ENCODE data around the gene MAP3K21. TPM values are rescaled to one million over a fixed set of nuclear protein-coding genes. Genes with fewer than 3 reads are reported as not detected.

The MAP3K21 gene
- total RNA-seq, 1 donor from 2014 or later: 0.67 TPM

DNA sequence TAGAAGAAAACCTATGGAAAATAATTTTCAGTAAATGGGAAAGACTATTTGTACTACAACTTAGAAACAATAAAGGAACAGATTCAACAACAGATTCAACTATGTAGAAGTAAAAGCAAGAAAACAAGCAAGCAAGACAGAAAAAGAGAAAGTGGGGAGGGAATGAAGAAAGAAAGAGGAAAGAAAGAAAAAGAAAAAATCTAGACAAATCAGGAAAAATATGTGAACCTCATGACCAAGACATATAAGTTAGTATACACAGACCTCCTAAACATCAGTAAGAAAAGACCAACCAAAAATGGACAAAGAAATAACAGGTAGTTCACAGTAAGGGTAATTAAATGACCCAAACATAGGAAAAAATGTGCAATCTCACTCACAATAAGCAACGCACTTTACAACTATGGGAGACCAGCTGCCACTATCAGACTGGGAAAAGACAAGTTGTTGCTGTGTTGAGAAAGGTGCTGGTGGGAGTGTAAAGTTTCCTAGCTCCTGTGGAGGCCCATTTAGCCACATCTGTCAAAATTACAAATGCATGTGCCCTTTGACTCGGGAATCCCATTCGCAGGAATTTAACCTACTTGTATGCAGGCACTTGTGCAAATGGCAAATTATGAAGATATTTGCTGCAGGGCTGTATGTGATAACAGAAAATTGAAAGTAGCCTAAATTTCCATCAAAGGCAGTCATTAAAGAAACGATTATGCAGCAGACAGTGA lies 13.9 kb upstream of the MAP3K21 start:
- H3K27ac Mint-ChIP-seq (ENCODE audit: unreplicated experiment): no peak overlapping the region
- no peaks in the 10 kb centered on the region for H3K36me3 Mint-ChIP-seq (ENCODE audit: low read depth, unreplicated experiment)
- H3K4me3 Mint-ChIP-seq (ENCODE audit: unreplicated experiment): no peak overlapping the region
- no peaks in the 10 kb centered on the region for H3K9me3 Mint-ChIP-seq (ENCODE audit: unreplicated experiment)
- DNase-seq (ENCODE audit: low spot score): no peak
- no peaks in the 10 kb centered on the region for H3K27me3 Mint-ChIP-seq (ENCODE audit: unreplicated experiment)
- no peak for TF ChIP-seq CTCF (IDR thresholded peaks at IDR 0.05; ENCODE audit: unreplicated experiment)
- no peaks in the 10 kb centered on the region for H3K4me1 Mint-ChIP-seq (ENCODE audit: unreplicated experiment)

DNA sequence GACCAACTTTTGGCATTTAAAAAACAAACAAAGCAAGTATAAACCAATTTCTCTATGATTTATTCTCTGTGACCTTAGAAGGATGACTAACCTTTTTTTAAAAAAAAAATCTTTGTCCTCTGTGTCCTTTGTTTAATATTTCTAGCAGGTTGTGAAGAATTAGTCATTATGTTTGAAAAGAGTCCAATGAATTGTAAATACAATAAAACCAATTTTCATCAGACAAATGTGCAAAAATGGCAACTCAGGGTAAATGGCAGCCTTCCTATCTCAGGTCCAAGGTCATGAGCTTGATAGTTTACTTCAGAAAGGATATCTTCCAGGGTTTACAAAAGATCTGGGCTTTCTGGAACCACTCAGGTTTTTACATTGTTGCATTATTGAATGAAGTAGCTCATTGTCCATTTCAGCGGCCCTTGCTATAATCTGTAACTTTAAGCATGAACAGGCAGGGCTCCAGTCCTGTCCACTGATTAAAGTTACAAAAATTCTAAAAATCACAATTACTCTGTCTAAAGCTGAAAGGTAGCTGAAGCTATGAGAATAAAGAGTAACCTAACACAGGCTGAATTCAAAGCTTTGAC lies 11.7 kb upstream of the MAP3K21 start:
- no peak overlapping the region for H3K27ac Mint-ChIP-seq (ENCODE audit: unreplicated experiment)
- H3K4me1 Mint-ChIP-seq (ENCODE audit: unreplicated experiment): no peaks in the 10 kb centered on the region
- no peaks in the 10 kb centered on the region for H3K27me3 Mint-ChIP-seq (ENCODE audit: unreplicated experiment)
- no peak overlapping the region for H3K4me3 Mint-ChIP-seq (ENCODE audit: unreplicated experiment)
- H3K36me3 Mint-ChIP-seq (ENCODE audit: low read depth, unreplicated experiment): no peaks in the 10 kb centered on the region
- no peak for TF ChIP-seq CTCF (IDR thresholded peaks at IDR 0.05; ENCODE audit: unreplicated experiment)
- DNase-seq (ENCODE audit: low spot score): no peak
- no peaks in the 10 kb centered on the region for H3K9me3 Mint-ChIP-seq (ENCODE audit: unreplicated experiment)

DNA sequence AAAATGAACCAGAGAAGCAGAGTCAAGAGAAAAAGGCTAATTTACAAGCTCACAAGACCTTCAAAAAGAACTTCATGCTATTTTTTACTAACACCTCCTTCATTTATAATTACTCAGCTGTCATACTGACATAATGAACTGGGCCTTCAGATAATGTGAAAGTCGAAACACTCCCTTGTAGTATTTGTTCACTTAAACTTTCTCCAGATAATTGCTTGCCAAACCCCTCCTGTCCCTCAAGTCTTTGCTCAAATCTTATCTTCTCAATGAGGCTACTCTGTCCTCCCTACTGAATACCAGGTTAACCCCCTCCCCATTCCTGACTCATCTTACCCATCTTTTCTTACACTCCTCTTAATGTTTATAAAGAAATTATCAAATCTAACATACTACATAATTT lies 11.1 kb upstream of the MAP3K21 start:
- no peak for DNase-seq (ENCODE audit: low spot score)
- no peak for TF ChIP-seq CTCF (IDR thresholded peaks at IDR 0.05; ENCODE audit: unreplicated experiment)
- no peak overlapping the region for H3K4me3 Mint-ChIP-seq (ENCODE audit: unreplicated experiment)
- no peaks in the 10 kb centered on the region for H3K4me1 Mint-ChIP-seq (ENCODE audit: unreplicated experiment)
- no peak overlapping the region for H3K27ac Mint-ChIP-seq (ENCODE audit: unreplicated experiment)
- H3K27me3 Mint-ChIP-seq (ENCODE audit: unreplicated experiment): no peaks in the 10 kb centered on the region
- no peaks in the 10 kb centered on the region for H3K9me3 Mint-ChIP-seq (ENCODE audit: unreplicated experiment)
- H3K36me3 Mint-ChIP-seq (ENCODE audit: low read depth, unreplicated experiment): no peaks in the 10 kb centered on the region

DNA sequence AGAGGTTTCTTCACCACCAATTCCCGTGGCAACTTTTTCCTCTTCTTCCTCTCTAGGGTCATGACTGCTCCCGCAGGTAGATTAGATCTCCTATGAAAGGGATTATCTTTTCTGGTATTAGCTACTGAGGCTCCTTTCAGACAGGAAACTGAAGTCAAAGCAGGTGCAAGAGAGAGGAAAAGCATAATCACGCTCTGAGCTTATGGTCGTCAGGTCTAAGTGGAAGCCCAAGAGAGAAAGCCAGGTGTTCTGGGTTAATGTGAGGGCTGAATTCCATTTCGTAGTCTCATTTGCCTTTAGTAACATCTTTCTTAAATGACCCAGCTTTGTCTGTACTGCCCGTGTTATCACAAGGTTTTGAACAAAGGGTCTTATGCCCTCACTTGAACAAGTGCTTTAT lies 8.3 kb upstream of the MAP3K21 start:
- Mint-ChIP-seq H3K36me3 (ENCODE audit: low read depth, unreplicated experiment) (no peaks in the 10 kb centered on the region), H3K4me3 (ENCODE audit: unreplicated experiment) (no peak overlapping the region), H3K4me1 (ENCODE audit: unreplicated experiment) (no peaks in the 10 kb centered on the region), H3K27me3 (ENCODE audit: unreplicated experiment) (no peaks in the 10 kb centered on the region), H3K27ac (ENCODE audit: unreplicated experiment) (no peak overlapping the region), H3K9me3 (ENCODE audit: unreplicated experiment) (no peaks in the 10 kb centered on the region)
- DNase-seq (ENCODE audit: low spot score): no peak
- no peak for TF ChIP-seq CTCF (IDR thresholded peaks at IDR 0.05; ENCODE audit: unreplicated experiment)

DNA sequence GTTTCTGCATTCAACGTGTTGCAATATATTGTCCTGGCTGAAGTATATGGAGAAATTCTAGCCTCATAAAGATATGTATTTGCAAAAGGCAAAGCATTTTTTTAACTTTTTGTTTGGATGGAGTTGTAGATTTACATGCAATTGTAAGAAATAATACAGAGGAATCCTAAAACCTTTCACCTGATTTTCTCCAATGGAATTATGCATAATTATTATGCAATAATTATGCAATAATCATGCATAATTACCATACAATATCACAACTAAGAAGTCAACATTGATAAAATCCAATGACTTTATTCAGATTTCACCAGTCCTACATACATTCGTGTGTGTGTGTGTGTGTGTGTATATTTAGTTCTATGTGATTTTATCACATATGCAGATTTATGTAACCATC lies 7.5 kb upstream of the MAP3K21 start:
- Mint-ChIP-seq H3K4me3 (ENCODE audit: unreplicated experiment) (no peak overlapping the region), H3K27me3 (ENCODE audit: unreplicated experiment) (no peaks in the 10 kb centered on the region), H3K36me3 (ENCODE audit: low read depth, unreplicated experiment) (no peaks in the 10 kb centered on the region), H3K4me1 (ENCODE audit: unreplicated experiment) (no peaks in the 10 kb centered on the region), H3K27ac (ENCODE audit: unreplicated experiment) (no peak overlapping the region), H3K9me3 (ENCODE audit: unreplicated experiment) (no peaks in the 10 kb centered on the region)
- TF ChIP-seq CTCF (IDR thresholded peaks at IDR 0.05; ENCODE audit: unreplicated experiment): no peak
- no peak for DNase-seq (ENCODE audit: low spot score)
